ENCODE data around the gene ZNF646.

- TF ChIP-seq, protein P1, sequence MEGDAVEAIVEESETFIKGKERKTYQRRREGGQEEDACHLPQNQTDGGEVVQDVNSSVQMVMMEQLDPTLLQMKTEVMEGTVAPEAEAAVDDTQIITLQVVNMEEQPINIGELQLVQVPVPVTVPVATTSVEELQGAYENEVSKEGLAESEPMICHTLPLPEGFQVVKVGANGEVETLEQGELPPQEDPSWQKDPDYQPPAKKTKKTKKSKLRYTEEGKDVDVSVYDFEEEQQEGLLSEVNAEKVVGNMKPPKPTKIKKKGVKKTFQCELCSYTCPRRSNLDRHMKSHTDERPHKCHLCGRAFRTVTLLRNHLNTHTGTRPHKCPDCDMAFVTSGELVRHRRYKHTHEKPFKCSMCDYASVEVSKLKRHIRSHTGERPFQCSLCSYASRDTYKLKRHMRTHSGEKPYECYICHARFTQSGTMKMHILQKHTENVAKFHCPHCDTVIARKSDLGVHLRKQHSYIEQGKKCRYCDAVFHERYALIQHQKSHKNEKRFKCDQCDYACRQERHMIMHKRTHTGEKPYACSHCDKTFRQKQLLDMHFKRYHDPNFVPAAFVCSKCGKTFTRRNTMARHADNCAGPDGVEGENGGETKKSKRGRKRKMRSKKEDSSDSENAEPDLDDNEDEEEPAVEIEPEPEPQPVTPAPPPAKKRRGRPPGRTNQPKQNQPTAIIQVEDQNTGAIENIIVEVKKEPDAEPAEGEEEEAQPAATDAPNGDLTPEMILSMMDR (IDR thresholded peaks at IDR 0.05), result no peak
- no peak for TF ChIP-seq POLR2AphosphoS5 (IDR thresholded peaks at IDR 0.05)
- no peak for TF ChIP-seq EP300 (IDR thresholded peaks at IDR 0.05)
- TF ChIP-seq POLR2A (IDR thresholded peaks at IDR 0.05), result no peak
Measured at GRCh38 chr16:31042866-31043265, 31.4 kb upstream of the ZNF646 start.

All from gastroesophageal sphincter (tissue), 3 donors.